ENCODE results near the gene CD59.
"Not testable (repeated sequence)": the region's sequence is repeated elsewhere in the genome, so short reads cannot be mapped to it uniquely, and the experiment has no call there.

CD59 gene

GRCh38 chr11:33665350-33666106 is 70.7 kb downstream of the CD59 start:
- DNase-seq (ENCODE audit: low spot score): no peak

- DNase-seq (ENCODE audit: low spot score): no peak
These were observed 71.4 kb downstream of the CD59 start for GRCh38 chr11:33664827-33665226.

GRCh38 chr11:33664166-33664565 is 72.1 kb downstream of the CD59 start:
- DNase-seq (ENCODE audit: low spot score): no peak

- no peak for DNase-seq (ENCODE audit: low spot score)
These were observed 73.1 kb downstream of the CD59 start for GRCh38 chr11:33663121-33663520.

- not testable (repeated sequence) for DNase-seq (ENCODE audit: low spot score)
These were observed 74.7 kb downstream of the CD59 start for GRCh38 chr11:33661526-33661925.

- no peak for DNase-seq (ENCODE audit: low spot score)
These were observed 75.3 kb downstream of the CD59 start for GRCh38 chr11:33660962-33661361.

- no peak for DNase-seq (ENCODE audit: low spot score)
These were observed 76.7 kb downstream of the CD59 start for GRCh38 chr11:33659370-33660139.

GRCh38 chr11:33658195-33658900 is 77.9 kb downstream of the CD59 start:
- DNase-seq (ENCODE audit: low spot score): no peak

GRCh38 chr11:33657757-33658156 is 78.5 kb downstream of the CD59 start:
- no peak for DNase-seq (ENCODE audit: low spot score)

- no peak for DNase-seq (ENCODE audit: low spot score)
These were observed 79.5 kb downstream of the CD59 start for GRCh38 chr11:33656768-33657167.

- DNase-seq (ENCODE audit: low spot score): no peak
These were observed 80.2 kb downstream of the CD59 start for GRCh38 chr11:33655842-33656600.

- no peak for DNase-seq (ENCODE audit: low spot score)
These were observed 81.6 kb downstream of the CD59 start for GRCh38 chr11:33654594-33654993.

Data from AG20443 (cell line).